T-helper 2 cell treated with Interferon-gamma antibody and Interleukin-4, amounts not matched to agents 5 μg/mL and 100 μg/mL, for 36 hours (primary cell): ENCODE data around the gene NEURL1B.

Source experiments
- DNase-seq: peaks from one replicate; pipeline ENCODE4 v3.0.0; 2021; ENCODE audit warnings: low spot score
- H3K27ac Mint-ChIP-seq: one replicate; pipeline ENCODE4 v1.8.0; 2021; ENCODE audit warnings: mild to moderate bottlenecking, mixed read lengths
- H3K27me3 Mint-ChIP-seq: one replicate; pipeline ENCODE4 v1.8.0; 2021; ENCODE audit warnings: low read depth, mixed read lengths
- H3K36me3 Mint-ChIP-seq: one replicate; pipeline ENCODE4 v1.8.0; 2021; ENCODE audit warnings: low read depth, mixed read lengths
- H3K4me1 Mint-ChIP-seq: one replicate; pipeline ENCODE4 v1.8.0; 2021; ENCODE audit warnings: low read depth, mixed read lengths
- H3K4me3 Mint-ChIP-seq: one replicate; pipeline ENCODE4 v1.8.0; 2022; ENCODE audit warnings: mild to moderate bottlenecking, moderate library complexity, mixed read lengths
- H3K9me3 Mint-ChIP-seq: one replicate; pipeline ENCODE4 v1.8.0; 2021; ENCODE audit warnings: mixed read lengths

Gene NEURL1B, protein sequence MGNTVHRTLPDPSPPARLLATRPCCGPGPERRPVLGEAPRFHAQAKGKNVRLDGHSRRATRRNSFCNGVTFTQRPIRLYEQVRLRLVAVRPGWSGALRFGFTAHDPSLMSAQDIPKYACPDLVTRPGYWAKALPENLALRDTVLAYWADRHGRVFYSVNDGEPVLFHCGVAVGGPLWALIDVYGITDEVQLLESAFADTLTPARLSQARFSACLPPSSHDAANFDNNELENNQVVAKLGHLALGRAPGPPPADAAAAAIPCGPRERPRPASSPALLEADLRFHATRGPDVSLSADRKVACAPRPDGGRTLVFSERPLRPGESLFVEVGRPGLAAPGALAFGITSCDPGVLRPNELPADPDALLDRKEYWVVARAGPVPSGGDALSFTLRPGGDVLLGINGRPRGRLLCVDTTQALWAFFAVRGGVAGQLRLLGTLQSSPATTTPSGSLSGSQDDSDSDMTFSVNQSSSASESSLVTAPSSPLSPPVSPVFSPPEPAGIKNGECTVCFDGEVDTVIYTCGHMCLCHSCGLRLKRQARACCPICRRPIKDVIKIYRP

GRCh38 chr5:172640822-172641358 is at the start of gene NEURL1B:
Gene NEURL1B, plus strand, starts transcription at chr5:172641263. Its CDS starts 144 bp downstream, at chr5:172641407.
- peaks cover 58% of the 10 kb centered on the region for H3K27me3 Mint-ChIP-seq
- H3K4me3 Mint-ChIP-seq, result peak within 1 kb of the TSS; percentile 66
- H3K4me1 Mint-ChIP-seq, result peaks cover 10% of the 10 kb centered on the region
- DNase-seq, result peak; percentile 60
- no peaks in the 10 kb centered on the region for H3K36me3 Mint-ChIP-seq
- no peak within 1 kb of the TSS for H3K27ac Mint-ChIP-seq
- no peaks in the 10 kb centered on the region for H3K9me3 Mint-ChIP-seq

GRCh38 chr5:172591636-172592035 is 49.4 kb upstream of the NEURL1B start:
- H3K4me1 Mint-ChIP-seq, result no peaks in the 10 kb centered on the region
- DNase-seq, result no peak
- no peaks in the 10 kb centered on the region for H3K36me3 Mint-ChIP-seq
- H3K27me3 Mint-ChIP-seq, result peaks cover 8% of the 10 kb centered on the region
- H3K4me3 Mint-ChIP-seq, result no peak overlapping the region
- no peak overlapping the region for H3K27ac Mint-ChIP-seq
- no peaks in the 10 kb centered on the region for H3K9me3 Mint-ChIP-seq

GRCh38 chr5:172592881-172593280 is 48.2 kb upstream of the NEURL1B start:
- Mint-ChIP-seq H3K36me3 (no peaks in the 10 kb centered on the region), H3K9me3 (no peaks in the 10 kb centered on the region), H3K27me3 (peaks cover 8% of the 10 kb centered on the region), H3K27ac (no peak overlapping the region), H3K4me1 (no peaks in the 10 kb centered on the region), H3K4me3 (no peak overlapping the region)
- DNase-seq, result no peak

GRCh38 chr5:172593306-172593705 is 47.8 kb upstream of the NEURL1B start:
- Mint-ChIP-seq H3K9me3 (no peaks in the 10 kb centered on the region), H3K27ac (no peak overlapping the region), H3K4me1 (no peaks in the 10 kb centered on the region), H3K36me3 (no peaks in the 10 kb centered on the region), H3K27me3 (peaks cover 8% of the 10 kb centered on the region), H3K4me3 (no peak overlapping the region)
- no peak for DNase-seq

- peaks cover 8% of the 10 kb centered on the region for H3K27me3 Mint-ChIP-seq
- H3K4me3 Mint-ChIP-seq, result no peak overlapping the region
- H3K27ac Mint-ChIP-seq, result no peak overlapping the region
- no peaks in the 10 kb centered on the region for H3K36me3 Mint-ChIP-seq
- no peaks in the 10 kb centered on the region for H3K9me3 Mint-ChIP-seq
- no peak for DNase-seq
- no peaks in the 10 kb centered on the region for H3K4me1 Mint-ChIP-seq
Observed at GRCh38 chr5:172593721-172594235, 47.3 kb upstream of the NEURL1B start.

GRCh38 chr5:172594431-172594830 is 46.6 kb upstream of the NEURL1B start:
- DNase-seq, result no peak
- no peaks in the 10 kb centered on the region for H3K4me1 Mint-ChIP-seq
- no peaks in the 10 kb centered on the region for H3K36me3 Mint-ChIP-seq
- H3K27ac Mint-ChIP-seq, result no peak overlapping the region
- H3K9me3 Mint-ChIP-seq, result no peaks in the 10 kb centered on the region
- H3K27me3 Mint-ChIP-seq, result peaks cover 8% of the 10 kb centered on the region
- no peak overlapping the region for H3K4me3 Mint-ChIP-seq

DNA sequence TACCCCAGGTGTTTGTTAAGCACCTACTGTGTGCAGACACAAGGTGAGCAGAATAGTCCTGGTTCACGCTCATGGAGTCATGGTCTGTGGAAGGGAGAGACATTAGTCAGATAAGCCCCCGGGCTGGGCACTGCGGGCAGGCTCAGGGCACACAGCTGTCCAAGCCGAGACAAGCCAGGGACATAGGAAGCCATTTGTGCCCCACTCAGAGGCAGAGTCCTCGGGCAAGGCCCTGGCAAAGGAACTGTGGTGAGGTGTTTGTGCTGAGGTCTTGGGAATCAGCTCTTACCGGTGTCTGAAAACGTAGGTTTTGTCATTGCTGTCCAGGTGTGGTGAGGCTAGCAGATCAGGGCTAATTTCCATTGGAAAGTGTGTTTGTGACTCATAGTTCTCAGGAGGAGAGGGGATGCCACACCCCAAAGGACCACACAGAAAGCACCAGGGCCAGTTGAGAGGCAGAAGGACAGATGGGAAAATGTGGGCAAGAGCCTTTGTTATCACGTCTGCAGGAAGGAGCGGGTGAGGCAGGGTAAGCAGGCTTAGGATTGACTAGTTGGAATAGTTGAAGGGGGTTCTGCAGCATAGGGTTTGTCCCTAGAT is 46.1 kb upstream of the NEURL1B start:
- Mint-ChIP-seq H3K27ac (no peak overlapping the region), H3K4me3 (no peak overlapping the region), H3K4me1 (no peaks in the 10 kb centered on the region), H3K9me3 (no peaks in the 10 kb centered on the region), H3K27me3 (peaks cover 8% of the 10 kb centered on the region), H3K36me3 (no peaks in the 10 kb centered on the region)
- no peak for DNase-seq

- no peak overlapping the region for H3K27ac Mint-ChIP-seq
- H3K27me3 Mint-ChIP-seq, result peaks cover 8% of the 10 kb centered on the region
- no peaks in the 10 kb centered on the region for H3K36me3 Mint-ChIP-seq
- no peak for DNase-seq
- no peak overlapping the region for H3K4me3 Mint-ChIP-seq
- no peaks in the 10 kb centered on the region for H3K9me3 Mint-ChIP-seq
- H3K4me1 Mint-ChIP-seq, result no peaks in the 10 kb centered on the region
Observed at GRCh38 chr5:172595596-172596455, 45.2 kb upstream of the NEURL1B start.

- Mint-ChIP-seq H3K36me3 (no peaks in the 10 kb centered on the region), H3K27ac (no peak overlapping the region), H3K27me3 (peaks cover 3% of the 10 kb centered on the region), H3K9me3 (no peaks in the 10 kb centered on the region), H3K4me3 (no peak overlapping the region), H3K4me1 (no peaks in the 10 kb centered on the region)
- no peak for DNase-seq
Observed at GRCh38 chr5:172596638-172597231, 44.3 kb upstream of the NEURL1B start.

DNA sequence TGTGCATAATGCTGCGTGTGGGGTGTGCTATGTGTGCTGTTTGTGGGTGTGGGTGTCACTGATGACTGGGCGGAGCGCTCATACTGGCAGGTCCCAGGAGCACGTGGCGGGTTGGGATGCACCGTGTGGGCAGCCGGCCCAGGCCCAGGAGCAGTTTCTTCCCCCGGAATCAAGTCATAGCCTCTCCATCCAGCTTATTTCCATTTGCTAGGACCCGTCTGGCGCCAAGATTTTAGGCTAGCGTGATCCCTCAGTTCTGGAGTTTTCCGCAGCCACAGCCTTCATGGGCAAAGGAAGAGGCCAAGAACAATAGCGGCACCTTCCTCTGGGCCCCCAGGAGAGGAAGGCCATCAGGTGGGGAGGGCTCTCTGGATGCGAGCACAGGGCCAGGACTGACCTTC is 43.3 kb upstream of the NEURL1B start:
- no peaks in the 10 kb centered on the region for H3K4me1 Mint-ChIP-seq
- H3K27me3 Mint-ChIP-seq, result no peaks in the 10 kb centered on the region
- no peak for DNase-seq
- no peak overlapping the region for H3K27ac Mint-ChIP-seq
- H3K4me3 Mint-ChIP-seq, result no peak overlapping the region
- no peaks in the 10 kb centered on the region for H3K9me3 Mint-ChIP-seq
- no peaks in the 10 kb centered on the region for H3K36me3 Mint-ChIP-seq

GRCh38 chr5:172598251-172599203 is 42.5 kb upstream of the NEURL1B start:
- Mint-ChIP-seq H3K4me3 (no peak overlapping the region), H3K9me3 (no peaks in the 10 kb centered on the region), H3K4me1 (no peaks in the 10 kb centered on the region), H3K27ac (no peak overlapping the region), H3K27me3 (no peaks in the 10 kb centered on the region), H3K36me3 (no peaks in the 10 kb centered on the region)
- DNase-seq, result no peak

DNA sequence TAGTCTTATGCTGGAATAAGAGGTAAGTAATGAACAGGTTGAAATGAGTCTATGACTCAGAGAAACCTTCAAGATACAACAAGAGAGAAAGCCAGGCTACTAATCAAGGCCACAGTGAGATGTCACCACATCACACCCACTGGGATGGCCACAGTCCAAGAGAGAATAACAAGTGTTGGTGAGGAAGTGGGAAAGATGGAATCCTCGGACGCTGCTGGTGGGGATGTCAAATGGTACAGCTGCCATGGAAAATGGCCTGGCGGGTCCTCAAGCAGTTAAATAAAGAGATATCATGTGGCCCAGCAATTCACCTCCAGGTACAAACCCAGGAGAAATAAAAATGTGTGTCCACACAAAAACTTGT is 41.9 kb upstream of the NEURL1B start:
- Mint-ChIP-seq H3K9me3 (no peaks in the 10 kb centered on the region), H3K4me1 (no peaks in the 10 kb centered on the region), H3K27me3 (no peaks in the 10 kb centered on the region), H3K36me3 (no peaks in the 10 kb centered on the region), H3K27ac (no peak overlapping the region), H3K4me3 (no peak overlapping the region)
- DNase-seq, result no peak
